ENCODE data around the gene RNF215.

The RNF215 gene

DNA sequence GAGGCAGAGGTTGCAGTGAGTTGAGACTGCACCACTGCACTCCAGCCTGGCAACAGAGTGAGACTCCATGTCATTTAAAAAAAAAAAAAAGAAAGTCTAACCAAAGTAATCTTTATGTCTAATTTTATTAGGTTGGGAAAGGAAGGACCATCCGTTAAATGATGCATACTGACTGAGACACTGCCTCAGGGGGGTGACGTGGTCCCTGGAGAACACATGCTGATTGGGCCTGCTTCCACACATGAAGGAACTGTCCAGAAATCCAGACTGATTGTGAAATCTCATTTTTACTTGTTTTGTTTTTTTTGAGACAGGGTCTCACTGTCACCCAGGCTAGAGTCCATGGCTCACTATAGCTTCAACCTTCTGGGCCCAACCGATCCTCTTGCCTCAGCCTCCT is 36.0 kb downstream of the RNF215 start:
- peak in 1 of 2 donors; percentile 18 for DNase-seq
- H2AFZ ChIP-seq (ENCODE audit: insufficient read depth, low read length, poor library complexity) = no peak overlapping the region
- no peak overlapping the region for H4K8ac ChIP-seq (ENCODE audit: low read depth, low read length)
- H3K36me3 ChIP-seq (ENCODE audit: control insufficient read depth in 1 of 2, insufficient read depth in 2 of 2, low read length in 2 of 2) = peaks cover 30 to 53% of the 10 kb centered on the region in 2 experiments
- no peak overlapping the region for H3K14ac ChIP-seq (ENCODE audit: low read length)
- no peak overlapping the region for H2BK12ac ChIP-seq (ENCODE audit: low read length)
- H2BK5ac ChIP-seq (ENCODE audit: low read depth, low read length, poor library complexity) = no peak overlapping the region
- H3K23ac ChIP-seq (ENCODE audit: low read length) = no peak overlapping the region
- no peak overlapping the region for H3K27ac ChIP-seq (ENCODE audit: low read depth, low read length)
- no CpG with 5 or more reads among the region's 3 CpGs for WGBS (ENCODE audit: extremely low coverage, insufficient coverage, insufficient read length)
- no peak overlapping the region for H4K91ac ChIP-seq (ENCODE audit: low read depth, low read length)
- H3K18ac ChIP-seq (ENCODE audit: low read length) = no peak overlapping the region
- H3K9ac ChIP-seq (ENCODE audit: low read length) = no peak overlapping the region
- no peaks in the 10 kb centered on the region for H3K27me3 ChIP-seq (ENCODE audit: insufficient read depth, low read length)
- H3K4ac ChIP-seq (ENCODE audit: low read depth, low read length) = peak overlapping the region; percentile 6
- H2AK5ac ChIP-seq (ENCODE audit: low read length) = no peak overlapping the region
- H3K79me2 ChIP-seq (ENCODE audit: control insufficient read depth, insufficient read depth, low read length, poor library complexity) = peaks cover 14% of the 10 kb centered on the region
- H3K9me3 ChIP-seq (ENCODE audit: insufficient read depth, low read depth, low read length) = no peaks in the 10 kb centered on the region
- no peak overlapping the region for H4K12ac ChIP-seq (ENCODE audit: low read depth, low read length)
- H3K4me2 ChIP-seq (ENCODE audit: low read length) = no peak overlapping the region
- no peak overlapping the region for H2BK120ac ChIP-seq (ENCODE audit: insufficient read depth, low read length, poor library complexity)
- H3K79me1 ChIP-seq (ENCODE audit: low read length) = peaks cover 2% of the 10 kb centered on the region
- H3K4me1 ChIP-seq (ENCODE audit: control insufficient read depth in 1 of 2, insufficient read depth in 2 of 2, low read length in 2 of 2) = peaks cover 2 to 8% of the 10 kb centered on the region in 2 experiments
- no peak overlapping the region for H3K4me3 ChIP-seq (ENCODE audit: low read depth, low read length)

DNA sequence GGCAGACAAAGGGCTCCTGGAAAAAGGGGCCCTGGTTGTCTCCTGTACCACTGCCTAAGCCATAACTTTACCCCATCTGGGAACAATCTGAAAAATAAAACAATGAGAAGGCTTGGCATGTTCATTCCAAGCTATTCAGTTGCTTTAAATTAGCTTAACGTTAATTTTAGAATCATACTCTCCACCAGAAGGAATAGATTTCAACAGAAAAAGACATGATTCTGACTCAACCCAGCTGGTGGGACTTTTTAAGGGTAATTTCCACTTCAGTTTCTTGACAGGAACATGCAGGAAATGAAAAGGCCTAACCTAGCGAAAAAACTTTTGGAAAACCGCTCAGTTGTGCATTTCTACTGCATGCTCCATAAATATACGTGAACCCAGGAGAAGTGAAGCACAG is 38.4 kb downstream of the RNF215 start:
- no peak overlapping the region for H2AFZ ChIP-seq (ENCODE audit: insufficient read depth, low read length, poor library complexity)
- H2BK12ac ChIP-seq (ENCODE audit: low read length) = no peak overlapping the region
- no peak overlapping the region for H2BK120ac ChIP-seq (ENCODE audit: insufficient read depth, low read length, poor library complexity)
- no peak overlapping the region for H4K12ac ChIP-seq (ENCODE audit: low read depth, low read length)
- H3K4me3 ChIP-seq (ENCODE audit: low read depth, low read length) = no peak overlapping the region
- no peak overlapping the region for H4K91ac ChIP-seq (ENCODE audit: low read depth, low read length)
- no peaks in the 10 kb centered on the region for H3K79me1 ChIP-seq (ENCODE audit: low read length)
- no peaks in the 10 kb centered on the region for H3K9me3 ChIP-seq (ENCODE audit: insufficient read depth, low read depth, low read length)
- H3K9ac ChIP-seq (ENCODE audit: low read length) = no peak overlapping the region
- no peak overlapping the region for H3K4ac ChIP-seq (ENCODE audit: low read depth, low read length)
- no peaks in the 10 kb centered on the region for H3K4me1 ChIP-seq (ENCODE audit: control insufficient read depth in 1 of 2, insufficient read depth in 2 of 2, low read length in 2 of 2)
- DNase-seq = no peak
- no peak overlapping the region for H2AK5ac ChIP-seq (ENCODE audit: low read length)
- H3K27ac ChIP-seq (ENCODE audit: low read depth, low read length) = no peak overlapping the region
- H3K18ac ChIP-seq (ENCODE audit: low read length) = no peak overlapping the region
- no peak overlapping the region for H2BK5ac ChIP-seq (ENCODE audit: low read depth, low read length, poor library complexity)
- H3K14ac ChIP-seq (ENCODE audit: low read length) = no peak overlapping the region
- H4K8ac ChIP-seq (ENCODE audit: low read depth, low read length) = no peak overlapping the region
- WGBS (ENCODE audit: extremely low coverage, insufficient coverage, insufficient read length) = no CpG with 5 or more reads among the region's 4 CpGs
- H3K27me3 ChIP-seq (ENCODE audit: insufficient read depth, low read length) = no peaks in the 10 kb centered on the region
- H3K79me2 ChIP-seq (ENCODE audit: control insufficient read depth, insufficient read depth, low read length, poor library complexity) = no peaks in the 10 kb centered on the region
- no peak overlapping the region for H3K23ac ChIP-seq (ENCODE audit: low read length)
- peaks cover 51 to 76% of the 10 kb centered on the region in 2 experiments for H3K36me3 ChIP-seq (ENCODE audit: control insufficient read depth in 1 of 2, insufficient read depth in 2 of 2, low read length in 2 of 2)
- no peak overlapping the region for H3K4me2 ChIP-seq (ENCODE audit: low read length)

- no peak overlapping the region for H4K91ac ChIP-seq (ENCODE audit: low read depth, low read length)
- H3K79me2 ChIP-seq (ENCODE audit: control insufficient read depth, insufficient read depth, low read length, poor library complexity) = no peaks in the 10 kb centered on the region
- no peaks in the 10 kb centered on the region for H3K4me1 ChIP-seq (ENCODE audit: control insufficient read depth in 1 of 2, insufficient read depth in 2 of 2, low read length in 2 of 2)
- H3K4me3 ChIP-seq (ENCODE audit: low read depth, low read length) = no peak overlapping the region
- H3K36me3 ChIP-seq (ENCODE audit: control insufficient read depth in 1 of 2, insufficient read depth in 2 of 2, low read length in 2 of 2) = peaks cover 51 to 75% of the 10 kb centered on the region in 2 experiments
- H3K14ac ChIP-seq (ENCODE audit: low read length) = no peak overlapping the region
- no peak overlapping the region for H3K27ac ChIP-seq (ENCODE audit: low read depth, low read length)
- H3K79me1 ChIP-seq (ENCODE audit: low read length) = no peaks in the 10 kb centered on the region
- no peak overlapping the region for H3K18ac ChIP-seq (ENCODE audit: low read length)
- H2BK12ac ChIP-seq (ENCODE audit: low read length) = no peak overlapping the region
- no peak overlapping the region for H3K9ac ChIP-seq (ENCODE audit: low read length)
- no peak overlapping the region for H3K23ac ChIP-seq (ENCODE audit: low read length)
- H3K4me2 ChIP-seq (ENCODE audit: low read length) = no peak overlapping the region
- H4K8ac ChIP-seq (ENCODE audit: low read depth, low read length) = no peak overlapping the region
- H2AK5ac ChIP-seq (ENCODE audit: low read length) = no peak overlapping the region
- no peaks in the 10 kb centered on the region for H3K27me3 ChIP-seq (ENCODE audit: insufficient read depth, low read length)
- DNase-seq = no peak
- H2BK120ac ChIP-seq (ENCODE audit: insufficient read depth, low read length, poor library complexity) = no peak overlapping the region
- no peak overlapping the region for H4K12ac ChIP-seq (ENCODE audit: low read depth, low read length)
- WGBS (ENCODE audit: extremely low coverage, insufficient coverage, insufficient read length) = no CpG with 5 or more reads among the region's 4 CpGs
- no peak overlapping the region for H2BK5ac ChIP-seq (ENCODE audit: low read depth, low read length, poor library complexity)
- no peak overlapping the region for H3K4ac ChIP-seq (ENCODE audit: low read depth, low read length)
- H2AFZ ChIP-seq (ENCODE audit: insufficient read depth, low read length, poor library complexity) = no peak overlapping the region
- no peaks in the 10 kb centered on the region for H3K9me3 ChIP-seq (ENCODE audit: insufficient read depth, low read depth, low read length)
Observed at GRCh38 chr22:30348404-30348803, 38.8 kb downstream of the RNF215 start.

- no peak overlapping the region for H2AFZ ChIP-seq (ENCODE audit: insufficient read depth, low read length, poor library complexity)
- no peak for DNase-seq
- H3K79me1 ChIP-seq (ENCODE audit: low read length) = no peaks in the 10 kb centered on the region
- no CpG with 5 or more reads among the region's 5 CpGs for WGBS (ENCODE audit: extremely low coverage, insufficient coverage, insufficient read length)
- H2BK12ac ChIP-seq (ENCODE audit: low read length) = no peak overlapping the region
- no peak overlapping the region for H3K18ac ChIP-seq (ENCODE audit: low read length)
- H3K4me1 ChIP-seq (ENCODE audit: control insufficient read depth in 1 of 2, insufficient read depth in 2 of 2, low read length in 2 of 2) = no peaks in the 10 kb centered on the region
- H4K12ac ChIP-seq (ENCODE audit: low read depth, low read length) = no peak overlapping the region
- H3K4me3 ChIP-seq (ENCODE audit: low read depth, low read length) = no peak overlapping the region
- H3K14ac ChIP-seq (ENCODE audit: low read length) = no peak overlapping the region
- no peak overlapping the region for H3K4me2 ChIP-seq (ENCODE audit: low read length)
- no peaks in the 10 kb centered on the region for H3K27me3 ChIP-seq (ENCODE audit: insufficient read depth, low read length)
- H2BK5ac ChIP-seq (ENCODE audit: low read depth, low read length, poor library complexity) = no peak overlapping the region
- no peak overlapping the region for H3K4ac ChIP-seq (ENCODE audit: low read depth, low read length)
- peaks cover 55 to 78% of the 10 kb centered on the region in 2 experiments for H3K36me3 ChIP-seq (ENCODE audit: control insufficient read depth in 1 of 2, insufficient read depth in 2 of 2, low read length in 2 of 2)
- H3K9me3 ChIP-seq (ENCODE audit: insufficient read depth, low read depth, low read length) = no peaks in the 10 kb centered on the region
- no peak overlapping the region for H4K91ac ChIP-seq (ENCODE audit: low read depth, low read length)
- no peak overlapping the region for H4K8ac ChIP-seq (ENCODE audit: low read depth, low read length)
- no peak overlapping the region for H3K23ac ChIP-seq (ENCODE audit: low read length)
- H3K79me2 ChIP-seq (ENCODE audit: control insufficient read depth, insufficient read depth, low read length, poor library complexity) = no peaks in the 10 kb centered on the region
- H2AK5ac ChIP-seq (ENCODE audit: low read length) = no peak overlapping the region
- H3K27ac ChIP-seq (ENCODE audit: low read depth, low read length) = no peak overlapping the region
- no peak overlapping the region for H3K9ac ChIP-seq (ENCODE audit: low read length)
- no peak overlapping the region for H2BK120ac ChIP-seq (ENCODE audit: insufficient read depth, low read length, poor library complexity)
Observed at GRCh38 chr22:30347255-30347892, 39.8 kb downstream of the RNF215 start.

Measured in trophoblast cell (in vitro differentiated cells and primary cell).